T-helper 1 cell treated with Interleukin-12 subunit alpha and Interleukin-12 subunit beta and Interleukin-4 antibody, amounts not matched to agents 30 μg/mL and 1 μg/mL, for 36 hours (primary cell): ENCODE measurements around the gene TRIM49D2.
"Not testable (repeated sequence)": the region's sequence is repeated elsewhere in the genome, so short reads cannot be mapped to it uniquely, and the experiment has no call there.

Source experiments
- H3K27ac Mint-ChIP-seq: one replicate; pipeline ENCODE4 v1.8.0; 2021; ENCODE audit warnings: mild to moderate bottlenecking, mixed read lengths
- H3K27me3 Mint-ChIP-seq: one replicate; pipeline ENCODE4 v1.8.0; 2021; ENCODE audit warnings: low read depth, mixed read lengths
- H3K36me3 Mint-ChIP-seq: one replicate; pipeline ENCODE4 v1.8.0; 2021; ENCODE audit warnings: low read depth, mixed read lengths
- H3K4me1 Mint-ChIP-seq: one replicate; pipeline ENCODE4 v1.8.0; 2021; ENCODE audit warnings: low read depth, mixed read lengths
- H3K4me3 Mint-ChIP-seq: one replicate; pipeline ENCODE4 v1.8.0; 2021; ENCODE audit warnings: mild to moderate bottlenecking, moderate library complexity, mixed read lengths
- H3K9me3 Mint-ChIP-seq: one replicate; pipeline ENCODE4 v1.8.0; 2021; ENCODE audit warnings: mixed read lengths

Gene TRIM49D2, protein sequence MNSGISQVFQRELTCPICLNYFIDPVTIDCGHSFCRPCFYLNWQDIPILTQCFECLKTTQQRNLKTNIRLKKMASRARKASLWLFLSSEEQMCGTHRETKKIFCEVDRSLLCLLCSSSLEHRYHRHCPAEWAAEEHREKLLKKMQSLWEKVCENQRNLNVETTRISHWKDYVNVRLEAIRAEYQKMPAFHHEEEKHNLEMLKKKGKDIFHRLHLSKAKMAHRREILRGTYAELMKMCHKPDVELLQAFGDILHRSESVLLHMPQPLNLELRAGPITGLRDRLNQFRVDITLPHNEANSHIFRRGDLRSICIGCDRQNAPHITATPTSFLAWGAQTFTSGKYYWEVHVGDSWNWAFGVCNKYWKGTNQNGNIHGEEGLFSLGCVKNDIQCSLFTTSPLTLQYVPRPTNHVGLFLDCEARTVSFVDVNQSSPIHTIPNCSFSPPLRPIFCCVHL

DNA sequence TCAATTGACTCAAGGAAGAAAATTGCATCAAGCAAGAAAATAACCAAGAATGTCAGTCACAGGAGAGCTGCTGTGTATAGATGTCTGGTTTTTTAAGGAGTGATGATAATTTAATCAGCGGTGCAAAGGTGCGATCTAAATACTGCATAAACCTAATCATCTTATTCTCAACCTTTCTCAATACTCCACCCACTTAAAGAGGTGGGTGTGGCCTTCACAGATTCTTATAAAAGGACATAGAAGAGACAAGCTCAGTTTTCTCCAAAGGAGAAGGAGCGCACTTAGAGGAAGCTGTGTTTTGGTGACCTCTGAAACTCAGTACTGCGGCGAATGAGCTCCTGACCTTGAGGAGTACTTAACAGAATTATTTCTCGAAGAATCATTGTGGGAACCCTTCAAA is at the start of gene TRIM49D2:
TSS of gene TRIM49D2 (plus strand) at position 301 of the 400 bp plus-strand sequence. CDS start 2,698 bp downstream, outside the sequence.
- not testable (repeated sequence) for H3K27ac Mint-ChIP-seq, H3K4me3 Mint-ChIP-seq, H3K36me3 Mint-ChIP-seq, H3K9me3 Mint-ChIP-seq, H3K4me1 Mint-ChIP-seq, H3K27me3 Mint-ChIP-seq

DNA sequence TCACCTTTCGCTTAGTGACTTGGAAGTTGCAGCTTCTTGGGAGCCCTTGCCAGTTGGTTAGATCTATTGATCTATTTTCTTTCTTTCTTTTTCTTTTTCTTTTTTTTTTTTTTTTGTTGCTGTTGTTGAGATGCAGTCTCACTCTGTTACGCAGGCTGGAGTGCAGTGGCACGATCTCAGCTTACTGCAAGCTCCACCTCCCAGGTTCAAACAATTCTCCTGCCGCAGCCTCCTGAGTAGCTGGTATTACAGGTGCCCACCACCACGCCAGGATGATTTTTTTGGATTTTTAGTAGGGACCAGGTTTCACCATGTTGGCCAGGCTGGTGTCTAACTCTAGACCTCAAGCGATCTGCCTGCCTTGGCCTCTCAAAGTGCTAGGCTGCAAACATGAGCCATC is 46.4 kb upstream of the TRIM49D2 start:
- not testable (repeated sequence) for H3K27me3 Mint-ChIP-seq, H3K9me3 Mint-ChIP-seq, H3K27ac Mint-ChIP-seq, H3K4me1 Mint-ChIP-seq, H3K4me3 Mint-ChIP-seq, H3K36me3 Mint-ChIP-seq

DNA sequence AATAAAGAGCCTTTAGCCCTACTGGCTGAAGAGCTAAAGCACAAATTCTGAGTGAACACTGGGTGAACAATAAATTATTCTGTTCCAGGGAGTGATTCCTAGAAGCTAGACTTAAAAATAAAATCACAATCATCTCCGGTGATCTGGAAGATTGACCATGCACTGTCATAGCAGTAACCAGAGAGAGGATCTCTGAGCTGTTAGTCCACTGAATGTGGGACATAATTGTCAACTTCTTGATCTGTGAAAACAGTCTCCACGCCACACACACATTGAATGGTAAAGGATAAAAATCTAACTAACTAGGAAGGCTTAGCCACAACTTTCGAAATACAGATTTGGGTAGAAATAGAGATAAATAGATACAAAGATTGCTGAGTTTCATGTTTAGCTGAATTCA is 30.6 kb upstream of the TRIM49D2 start:
- not testable (repeated sequence) for H3K27ac Mint-ChIP-seq, H3K4me3 Mint-ChIP-seq, H3K27me3 Mint-ChIP-seq

DNA sequence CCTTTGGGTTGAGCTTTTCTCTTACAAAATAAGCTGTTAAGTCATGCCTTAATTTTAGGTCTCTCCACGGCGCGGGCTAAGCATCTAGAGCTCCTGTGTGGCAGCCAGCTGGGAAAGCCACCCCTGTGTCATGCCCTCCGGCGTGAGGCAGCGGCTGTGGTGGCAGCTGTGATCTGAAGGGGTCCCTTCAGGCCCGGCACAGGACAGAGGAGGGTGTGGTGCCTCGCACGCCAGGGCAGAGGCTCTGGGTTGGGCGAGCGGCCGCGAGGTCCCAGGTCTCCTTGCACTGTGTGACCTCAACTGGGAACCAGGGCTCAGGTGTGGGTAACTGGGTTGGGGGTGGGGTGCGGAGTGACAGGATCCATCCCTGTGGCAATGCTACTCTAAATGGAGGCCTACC is 23.1 kb upstream of the TRIM49D2 start:
- not testable (repeated sequence) for H3K4me3 Mint-ChIP-seq, H3K36me3 Mint-ChIP-seq, H3K27me3 Mint-ChIP-seq, H3K27ac Mint-ChIP-seq, H3K9me3 Mint-ChIP-seq, H3K4me1 Mint-ChIP-seq

More for the DNA sequence above, 30.6 kb upstream of the TRIM49D2 start:
- not testable (repeated sequence) for H3K36me3 Mint-ChIP-seq, H3K4me1 Mint-ChIP-seq, H3K9me3 Mint-ChIP-seq

DNA sequence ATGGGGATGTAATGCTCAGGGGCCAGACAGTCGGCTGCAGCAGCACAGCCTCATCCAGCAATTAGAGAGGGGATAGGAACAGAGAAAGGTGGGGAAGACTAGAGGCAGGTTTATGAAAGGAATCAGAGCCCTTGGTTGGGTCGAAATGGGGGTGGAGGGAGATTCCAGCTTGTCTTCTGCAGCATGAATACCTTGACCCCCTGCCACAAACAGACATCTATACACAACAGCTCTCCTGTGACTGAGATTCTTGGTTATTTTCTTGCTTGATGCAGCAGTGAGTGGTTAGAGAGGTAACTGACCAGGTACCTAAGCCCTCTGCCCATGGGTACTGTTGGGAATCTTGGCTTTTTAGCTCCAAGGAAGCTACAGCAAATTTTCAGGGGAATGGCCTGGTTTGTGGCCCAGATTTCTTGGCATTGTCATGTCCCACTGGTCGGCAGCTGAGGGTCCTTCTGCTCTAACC is 1.6 kb upstream of the TRIM49D2 start, which contains the start of gene TRIM49D1:
TSS of gene TRIM49D1 (minus strand) at position 51 of the 466 bp plus-strand sequence. CDS start 4,535 bp downstream, outside the sequence.
- Mint-ChIP-seq H3K9me3 (no peaks in the 10 kb centered on the region), H3K27ac (no peak within 1 kb of the TSS), H3K4me1 (no peaks in the 10 kb centered on the region), H3K27me3 (no peaks in the 10 kb centered on the region), H3K36me3 (no peaks in the 10 kb centered on the region), H3K4me3 (no peak within 1 kb of the TSS)

DNA sequence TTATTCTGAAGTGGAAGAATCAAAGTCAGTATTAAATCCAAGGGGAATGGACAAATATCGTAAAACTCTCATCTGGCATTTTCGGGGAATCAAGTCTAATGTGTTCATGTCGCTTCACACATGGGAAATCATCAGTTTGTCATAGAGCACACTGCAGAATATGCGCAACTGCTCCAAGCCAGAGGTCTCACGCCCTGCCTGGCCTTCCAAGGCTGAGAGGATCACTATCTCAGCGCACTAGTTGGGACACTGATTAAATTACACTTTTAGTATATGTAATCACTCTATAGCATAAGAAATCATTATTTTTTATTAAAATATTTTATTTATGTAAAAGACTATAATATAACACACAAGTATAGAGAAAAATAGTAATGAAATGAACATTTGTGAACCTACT is 37.0 kb downstream of the TRIM49D2 start:
- not testable (repeated sequence) for H3K9me3 Mint-ChIP-seq, H3K27me3 Mint-ChIP-seq, H3K36me3 Mint-ChIP-seq, H3K4me1 Mint-ChIP-seq, H3K4me3 Mint-ChIP-seq, H3K27ac Mint-ChIP-seq

DNA sequence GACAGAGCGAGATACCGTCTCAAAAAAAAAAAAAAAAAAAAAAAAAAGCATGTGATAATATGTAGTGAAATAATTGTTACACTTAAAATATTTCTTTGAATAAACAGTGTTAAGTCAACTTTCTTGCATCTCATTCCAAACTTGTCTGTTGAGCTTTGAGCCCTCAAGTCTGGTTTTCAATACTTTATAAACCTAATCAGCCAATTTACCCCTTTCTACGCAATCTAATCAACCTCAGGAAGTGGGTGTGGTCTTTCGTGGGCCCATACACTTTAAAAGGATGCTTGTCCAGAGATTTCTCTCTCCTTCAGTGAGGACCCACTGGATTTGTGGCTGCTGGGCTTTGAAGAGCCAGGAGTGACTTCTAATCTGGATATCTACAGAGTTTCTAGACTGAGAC is 41.9 kb downstream of the TRIM49D2 start, which contains the start of gene TRIM64:
TSS of gene TRIM64 (plus strand) at position 301 of the 400 bp plus-strand sequence. CDS start 2,467 bp downstream, outside the sequence.
- not testable (repeated sequence) for H3K36me3 Mint-ChIP-seq, H3K27ac Mint-ChIP-seq

More for the DNA sequence above, 41.9 kb downstream of the TRIM49D2 start, which contains the start of gene TRIM64:
- not testable (repeated sequence) for H3K4me1 Mint-ChIP-seq, H3K9me3 Mint-ChIP-seq, H3K4me3 Mint-ChIP-seq, H3K27me3 Mint-ChIP-seq
